ENCODE results near the gene LRP10.
"Not testable (repeated sequence)": the region's sequence is repeated elsewhere in the genome, so short reads cannot be mapped to it uniquely, and the experiment has no call there.

Gene LRP10

DNA sequence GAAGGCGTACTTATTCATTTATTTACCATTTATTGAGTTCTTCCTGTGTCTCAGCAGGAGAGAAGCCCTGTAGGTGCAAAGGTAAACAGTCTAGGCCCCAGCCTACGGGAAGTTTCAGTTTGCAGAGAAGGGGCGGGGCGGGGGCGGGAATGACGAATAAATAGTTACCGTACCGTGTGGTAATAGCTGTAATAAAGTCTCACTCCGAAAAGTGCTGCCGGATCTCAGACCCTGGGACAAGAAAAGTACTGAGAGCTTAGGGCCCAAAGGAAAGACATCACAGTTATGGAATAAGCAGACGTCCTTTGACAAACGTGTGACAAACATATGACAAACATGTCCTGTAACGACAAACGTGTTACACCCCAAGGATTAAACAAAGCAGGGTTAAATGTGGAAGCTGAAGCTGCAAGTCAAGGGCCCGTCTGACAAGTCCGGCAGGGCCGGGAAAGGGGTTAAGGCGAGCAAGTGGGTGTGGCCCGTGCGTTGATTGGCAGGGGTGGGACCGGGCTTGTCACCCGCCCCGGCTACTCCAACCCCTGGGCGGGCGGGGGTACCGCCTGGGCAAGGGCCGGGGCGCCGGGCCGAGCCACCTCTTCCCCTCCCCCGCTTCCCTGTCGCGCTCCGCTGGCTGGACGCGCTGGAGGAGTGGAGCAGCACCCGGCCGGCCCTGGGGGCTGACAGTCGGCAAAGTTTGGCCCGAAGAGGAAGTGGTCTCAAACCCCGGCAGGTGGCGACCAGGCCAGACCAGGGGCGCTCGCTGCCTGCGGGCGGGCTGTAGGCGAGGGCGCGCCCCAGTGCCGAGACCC, at the start of gene LRP10:
Gene LRP10, plus strand, starts transcription at position 517 of the 809 bp plus-strand sequence. CDS start 564 bp downstream, outside the sequence.
- peak; percentile 83 to 84 for DNase-seq

GRCh38 chr14:22822016-22822570, 49.4 kb upstream of the LRP10 start:
- DNase-seq = no peak

DNA sequence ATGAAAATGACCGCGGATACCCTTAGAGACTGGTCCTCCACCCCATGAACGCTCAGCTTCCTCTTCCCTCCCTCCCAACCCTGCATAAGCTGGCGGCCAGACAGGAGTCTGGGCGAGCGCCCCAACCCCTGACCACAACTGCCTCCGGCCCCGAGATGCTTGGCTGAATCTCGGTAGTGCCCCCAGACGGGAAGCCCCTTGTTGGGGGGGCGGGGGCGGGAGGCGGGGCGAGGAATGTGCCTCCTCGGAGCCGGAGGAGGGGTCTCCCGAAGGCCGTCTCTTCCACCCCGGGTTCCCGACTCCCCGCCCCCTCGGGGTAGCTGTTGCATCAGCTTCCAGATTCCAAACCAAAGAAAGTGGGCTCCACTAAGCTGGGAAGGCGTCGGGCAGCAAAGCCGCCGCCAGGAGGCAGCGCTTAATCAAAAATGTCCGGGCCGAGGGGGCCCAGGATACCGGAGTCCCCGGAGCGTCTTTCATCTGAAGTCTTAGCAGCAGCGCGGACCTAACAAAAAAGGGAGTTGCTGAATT, 48.9 kb upstream of the LRP10 start:
- DNase-seq = peak; percentile 74

DNA sequence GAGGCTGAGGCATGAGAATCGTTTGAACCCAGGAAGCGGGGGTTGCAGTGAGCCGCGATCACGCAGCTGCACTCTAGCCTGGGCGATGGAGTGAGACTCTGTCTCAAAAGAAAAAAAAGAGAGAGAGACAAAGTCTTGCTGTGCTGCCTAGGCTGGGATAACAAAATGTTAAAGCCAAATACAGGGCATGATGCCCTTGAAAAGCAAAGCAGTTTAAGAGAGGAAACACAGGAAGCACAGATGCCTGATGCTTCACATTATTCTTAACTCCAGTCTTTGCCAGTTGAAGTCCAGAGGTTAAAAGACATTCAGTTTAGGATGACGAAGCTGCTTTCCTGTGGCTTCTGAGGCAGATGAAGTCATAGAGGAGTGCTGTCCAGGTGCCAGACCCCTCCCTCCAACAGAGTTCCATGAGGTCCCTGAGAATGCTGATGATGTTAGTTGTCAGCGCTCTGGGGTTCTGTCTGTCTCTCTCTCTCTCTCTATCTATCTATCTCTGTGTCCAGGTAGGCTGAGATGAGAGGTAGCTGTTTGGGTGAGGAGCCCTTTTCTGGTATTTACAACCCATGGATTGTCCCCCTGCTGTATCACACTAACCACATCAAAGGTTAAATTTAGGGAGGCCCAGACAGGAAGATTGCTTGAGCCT, 46.7 kb upstream of the LRP10 start:
- no peak for DNase-seq

DNA sequence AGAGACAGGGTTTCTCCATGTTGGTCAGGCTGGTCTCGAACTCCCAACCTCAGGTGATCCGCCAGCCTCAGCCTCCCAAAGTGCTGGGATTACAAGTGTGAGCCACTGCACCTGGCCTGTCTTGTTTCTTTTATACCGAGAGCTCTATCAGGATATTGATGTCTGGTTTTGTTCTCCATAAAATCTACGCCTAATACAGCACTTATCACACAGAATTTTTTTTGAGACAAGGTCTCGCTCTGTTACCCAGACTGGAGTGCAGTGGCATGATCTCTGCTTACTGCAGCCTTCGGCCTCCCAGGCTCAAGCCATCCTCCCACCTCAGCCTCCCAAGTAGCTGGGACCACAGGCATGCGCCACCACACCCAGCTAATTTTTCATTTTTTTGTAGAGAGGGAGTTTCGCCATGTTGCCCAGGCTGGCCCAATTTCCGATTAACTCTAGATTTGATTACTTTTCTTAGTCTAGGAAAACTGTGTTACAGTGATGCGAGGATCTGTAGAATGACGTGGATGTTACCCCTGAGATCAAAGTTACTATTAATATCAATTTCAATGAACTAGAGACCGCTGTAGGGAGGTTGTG, 42.4 kb upstream of the LRP10 start:
- not testable (repeated sequence) for DNase-seq

GRCh38 chr14:22829661-22830442, 41.7 kb upstream of the LRP10 start, which contains the start of gene MRPL52:
MRPL52 (plus strand) TSS chr14:22829887; CDS start chr14:22829913, 26 bp downstream.
- DNase-seq = peak; percentile 91 to 92

DNA sequence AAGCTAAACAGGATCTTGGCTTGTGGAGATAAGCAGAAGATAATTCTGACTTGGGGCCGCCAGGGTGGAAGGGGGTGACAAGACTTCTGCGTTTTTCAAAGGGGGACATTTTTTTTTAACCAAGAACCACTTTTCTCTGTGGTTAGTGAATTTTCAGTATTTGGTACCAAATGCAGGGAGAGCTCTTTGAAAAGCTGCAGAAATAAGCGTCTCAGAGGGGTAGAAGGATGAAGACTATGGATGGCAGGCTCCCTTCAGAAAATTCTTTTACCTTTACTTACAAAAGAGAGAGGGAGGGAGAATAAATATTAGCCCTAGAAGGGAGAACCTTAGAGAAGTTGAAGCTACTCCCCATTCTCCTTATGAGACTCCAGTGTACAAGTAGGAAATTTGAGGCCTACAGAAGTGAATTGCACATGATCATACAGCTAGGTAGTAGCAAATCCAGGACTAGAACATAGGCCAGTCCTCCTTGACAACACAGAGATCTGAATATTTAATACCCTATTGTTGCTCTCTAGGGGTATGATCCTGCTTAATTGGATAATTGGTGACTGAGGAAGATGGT, 41.0 kb upstream of the LRP10 start:
- no peak for DNase-seq

DNA sequence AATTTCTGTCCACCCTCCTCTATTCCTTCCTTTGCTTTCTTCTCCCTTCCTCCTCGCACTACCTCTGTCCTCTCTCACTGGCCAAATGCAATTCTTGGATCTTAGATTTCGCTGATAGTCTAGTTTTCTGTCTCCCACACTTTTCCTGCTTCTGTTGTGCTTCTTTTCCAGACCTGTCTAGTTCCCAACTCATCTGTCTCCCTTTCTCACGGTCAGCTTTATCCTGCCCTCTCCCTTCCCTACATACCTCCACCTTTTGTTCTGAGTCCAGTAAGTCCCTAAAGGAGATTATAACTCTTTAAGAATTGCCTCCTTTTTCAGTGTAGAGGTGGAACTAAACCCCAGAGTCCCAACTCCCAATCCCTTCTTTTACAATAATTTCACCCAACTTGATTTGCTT, 36.0 kb upstream of the LRP10 start:
- DNase-seq = no peak

GRCh38 chr14:22836301-22837113, 35.0 kb upstream of the LRP10 start, which contains the start of gene MMP14:
MMP14 (plus strand) TSS chr14:22836585; CDS start chr14:22836818, 233 bp downstream.
- DNase-seq = no peak

- no peak for DNase-seq
These were observed 34.3 kb upstream of the LRP10 start for GRCh38 chr14:22837114-22837749.

GRCh38 chr14:22837750-22838538, 33.6 kb upstream of the LRP10 start:
- DNase-seq = no peak

- no peak for DNase-seq
These were observed 32.9 kb upstream of the LRP10 start for GRCh38 chr14:22838631-22839041.

DNA sequence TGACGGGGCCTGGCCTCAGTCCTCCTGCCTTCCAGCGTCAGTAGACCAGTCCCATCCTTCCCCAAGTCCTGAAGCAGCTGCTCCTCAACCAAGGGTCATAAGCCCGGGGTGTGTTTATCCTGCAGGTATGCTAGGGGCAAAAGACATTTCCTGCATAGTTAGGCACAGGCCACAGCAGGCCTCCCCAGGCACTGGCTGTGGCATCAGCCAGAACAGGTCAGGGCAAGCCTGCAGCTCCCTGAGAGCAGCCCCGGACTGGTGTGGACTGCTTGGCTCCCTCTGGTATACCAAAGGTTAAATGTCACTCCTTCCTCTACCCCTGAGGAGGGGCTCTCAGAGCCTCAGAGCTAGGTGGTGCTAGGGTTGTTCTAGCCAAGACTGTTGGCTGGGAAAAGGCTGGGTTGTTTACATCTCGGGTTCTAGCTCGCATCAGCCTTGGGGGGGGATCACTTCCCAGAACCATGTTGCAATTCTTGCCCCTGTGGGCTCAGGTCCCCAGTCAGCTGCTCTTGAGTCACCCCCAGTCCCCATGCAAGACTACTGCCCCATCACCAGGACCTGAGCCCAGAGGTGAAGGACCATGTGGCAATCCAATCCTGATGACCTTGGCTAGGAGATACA, 32.3 kb upstream of the LRP10 start:
- no peak for DNase-seq

DNA sequence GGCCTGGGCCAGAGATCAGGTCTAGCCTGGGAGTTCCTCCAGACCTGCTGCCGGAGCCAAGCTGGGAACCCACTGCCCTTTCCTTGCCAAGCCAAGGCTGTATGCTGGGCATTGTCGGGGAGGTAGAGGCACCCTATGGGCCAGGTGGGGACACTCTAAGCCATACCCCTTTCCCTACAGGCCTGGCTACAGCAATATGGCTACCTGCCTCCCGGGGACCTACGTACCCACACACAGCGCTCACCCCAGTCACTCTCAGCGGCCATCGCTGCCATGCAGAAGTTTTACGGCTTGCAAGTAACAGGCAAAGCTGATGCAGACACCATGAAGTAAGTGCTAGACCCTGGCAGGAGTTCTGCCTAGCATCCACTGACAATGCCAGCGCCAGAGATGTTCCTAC, 30.2 kb upstream of the LRP10 start:
- no peak for DNase-seq

DNA sequence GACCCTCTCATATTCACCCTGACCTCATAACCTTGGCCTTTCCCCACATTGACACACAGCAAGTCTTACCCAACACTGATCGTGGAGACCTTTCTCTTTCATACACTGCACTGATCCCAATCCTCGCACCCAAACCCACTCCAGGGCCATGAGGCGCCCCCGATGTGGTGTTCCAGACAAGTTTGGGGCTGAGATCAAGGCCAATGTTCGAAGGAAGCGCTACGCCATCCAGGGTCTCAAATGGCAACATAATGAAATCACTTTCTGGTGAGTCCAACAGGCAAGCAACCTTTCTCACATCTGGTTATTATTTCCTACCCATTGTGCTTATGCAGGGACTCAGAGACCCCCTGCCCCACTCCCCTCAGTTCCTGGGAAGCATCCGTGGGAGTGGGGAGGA, 29.8 kb upstream of the LRP10 start:
- no peak for DNase-seq

GRCh38 chr14:22842211-22843122, 29.1 kb upstream of the LRP10 start:
- no peak for DNase-seq

DNA sequence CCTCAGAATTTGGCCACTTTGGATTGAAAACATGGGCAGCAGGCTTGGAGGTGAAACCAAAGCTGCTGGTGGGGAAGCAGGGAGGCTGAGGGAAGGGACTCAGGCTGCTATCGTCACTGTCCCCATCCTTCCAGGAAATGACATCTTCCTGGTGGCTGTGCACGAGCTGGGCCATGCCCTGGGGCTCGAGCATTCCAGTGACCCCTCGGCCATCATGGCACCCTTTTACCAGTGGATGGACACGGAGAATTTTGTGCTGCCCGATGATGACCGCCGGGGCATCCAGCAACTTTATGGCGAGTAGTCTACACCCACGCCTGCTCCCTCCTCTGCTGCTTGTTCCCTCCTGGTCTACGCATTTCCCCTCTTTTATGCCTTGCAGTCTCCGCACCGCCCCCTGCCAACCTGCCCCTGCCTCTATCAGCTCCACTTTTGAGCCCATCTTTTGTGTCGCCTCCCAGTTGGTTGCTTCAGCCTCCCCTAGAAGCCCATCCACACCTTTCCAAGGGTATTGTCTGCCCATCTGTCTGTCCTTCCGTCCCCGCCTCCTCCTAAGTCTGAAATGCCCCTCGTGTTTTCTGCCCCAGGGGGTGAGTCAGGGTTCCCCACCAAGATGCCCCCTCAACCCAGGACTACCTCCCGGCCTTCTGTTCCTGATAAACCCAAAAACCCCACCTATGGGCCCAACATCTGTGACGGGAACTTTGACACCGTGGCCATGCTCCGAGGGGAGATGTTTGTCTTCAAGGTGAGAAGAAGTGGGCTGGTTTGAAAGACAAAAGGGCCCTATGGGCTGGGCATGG, 28.2 kb upstream of the LRP10 start:
- DNase-seq = no peak
